Caco-2 (cell line): ENCODE measurements around the gene STK40. TPM values are rescaled to one million over a fixed set of nuclear protein-coding genes. Genes with fewer than 3 reads are reported as not detected.

Experiments used
- BruUV-seq: library from RNA; stranded (reverse); fragments of 400-500 nt; replicated peaks from 2 replicates; lab custom pipeline; 2021; lab: Mats Ljungman, UMichigan
- CTCF ChIA-PET: fragments of 300-600 bp; sonication (Branson Sonifier 250); formaldehyde crosslinking; loops from one replicate; lab custom pipeline; 2022; ENCODE audit warnings: antibody characterized with exemption; lab: Charles Lee
- POLR2A ChIA-PET: fragments of 300-600 bp; sonication (Branson Sonifier 250); formaldehyde crosslinking; loops from one replicate; lab custom pipeline; 2022; ENCODE audit warnings: antibody characterized with exemption; lab: Charles Lee
- DNase-seq, 2 experiments: peaks; one replicate each; pipeline versions ENCODE4 v3.0.0 to v3.0.0-alpha.2; 2020 to 2022
- H3K27me3 ChIP-seq: replicated peaks from 2 replicates; pipeline ENCODE4 v1.6.0; 2011; ENCODE audit warnings: low read length; ENCODE audit not compliant: control insufficient read depth, insufficient read depth
- H3K36me3 ChIP-seq: 2 replicates; pipeline ENCODE4 v1.5.1; 2011; ENCODE audit warnings: low read length; ENCODE audit not compliant: control insufficient read depth, insufficient read depth
- H3K4me1 ChIP-seq: fragments of 250-450 bp; sonication (Bioruptor Pico); 2 replicates; pipeline ENCODE4 v1.5.1; 2020; ENCODE audit warnings: mild to moderate bottlenecking
- H3K4me3 ChIP-seq: 2 replicates; pipeline ENCODE4 v1.5.1; 2011; ENCODE audit warnings: low read depth, mild to moderate bottlenecking, control low read depth, low read length
- H3K9me3 ChIP-seq: fragments of 250-450 bp; sonication (Bioruptor Pico); 2 replicates; pipeline ENCODE4 v1.5.1; 2020; ENCODE audit warnings: mild to moderate bottlenecking, moderate library complexity
- H3K27ac Mint-ChIP-seq: one replicate; pipeline ENCODE4 v1.8.0; 2022; ENCODE audit warnings: mixed read lengths; ENCODE audit not compliant: unreplicated experiment
- H3K27me3 Mint-ChIP-seq: one replicate; pipeline ENCODE4 v1.8.0; 2022; ENCODE audit warnings: mixed read lengths; ENCODE audit not compliant: insufficient read depth, unreplicated experiment
- H3K36me3 Mint-ChIP-seq: one replicate; pipeline ENCODE4 v1.8.0; 2022; ENCODE audit warnings: mild to moderate bottlenecking, mixed read lengths; ENCODE audit not compliant: insufficient read depth, unreplicated experiment
- H3K4me1 Mint-ChIP-seq: one replicate; pipeline ENCODE4 v1.8.0; 2022; ENCODE audit warnings: low read depth, mixed read lengths; ENCODE audit not compliant: unreplicated experiment
- H3K4me3 Mint-ChIP-seq: one replicate; pipeline ENCODE4 v1.8.0; 2022; ENCODE audit warnings: mild to moderate bottlenecking, moderate library complexity, mixed read lengths; ENCODE audit not compliant: unreplicated experiment
- H3K9me3 Mint-ChIP-seq: one replicate; pipeline ENCODE4 v1.8.0; 2022; ENCODE audit warnings: mixed read lengths; ENCODE audit not compliant: unreplicated experiment
- CTCF ChIP-seq, 2 experiments: fragments of 200-600 bp in 1 of 2; IDR thresholded peaks; 1 replicate in 1 of 2; 2 replicates in 1 of 2; pipeline versions ENCODE4 v1.5.1 to v1.8.0; 2011 to 2022; ENCODE audit warnings: antibody characterized with exemption in 1 of 2, control low read depth in 1 of 2, inconsistent platforms in 1 of 2, low read depth in 1 of 2, low read length in 1 of 2, mild to moderate bottlenecking in 1 of 2, moderate library complexity in 1 of 2; ENCODE audit not compliant: insufficient read depth in 1 of 2, severe bottlenecking in 1 of 2, unreplicated experiment in 1 of 2
- intact Hi-C: fragments of 100-400 bp; cut with micrococcal nuclease; formaldehyde crosslinking; loops from one replicate; pipeline ENCODE4 v1.10.0; 2022; ENCODE audit not compliant: unreplicated experiment
- total RNA-seq: library from RNA; stranded (reverse); gene quantifications from 2 replicates; pipeline ENCODE4 v1.2.3, GENCODE V29; 2022

Gene STK40
- total RNA-seq, 1 experiment from 2014 or later = 29.7 TPM

GRCh38 chr1:36349241-36349671 is 36.5 kb downstream of the STK40 start:
- Histone ChIP-seq H3K9me3 (no peaks in the 10 kb centered on the region), H3K36me3 (no peaks in the 10 kb centered on the region), H3K4me3 (no peak overlapping the region), H3K27me3 (no peaks in the 10 kb centered on the region), H3K4me1 (no peaks in the 10 kb centered on the region)
- no peak overlapping the region for H3K27ac Mint-ChIP-seq
- no peaks in the 10 kb centered on the region for H3K27me3 Mint-ChIP-seq
- no peak for TF ChIP-seq CTCF (IDR thresholded peaks at IDR 0.05; ENCODE audit: insufficient read depth in 1 of 2, low read depth in 1 of 2, low read length in 1 of 2, severe bottlenecking in 1 of 2, unreplicated experiment in 1 of 2)
- intact Hi-C loops = no loop called here
- no peak overlapping the region for H3K4me3 Mint-ChIP-seq
- BruUV-seq = no TSS peak
- ChIA-PET POLR2A (no interaction called here), CTCF (interaction anchor here (1.3 kb wide), 1 partner anchor 20 kb away, joined by 3 read pairs; no protein-coding TSS in a partner anchor)
- no peak for DNase-seq
- H3K36me3 Mint-ChIP-seq = peaks cover 20% of the 10 kb centered on the region
- no peaks in the 10 kb centered on the region for H3K9me3 Mint-ChIP-seq
- H3K4me1 Mint-ChIP-seq = no peaks in the 10 kb centered on the region

GRCh38 chr1:36346741-36347370 is 38.9 kb downstream of the STK40 start:
- Mint-ChIP-seq H3K9me3 (no peaks in the 10 kb centered on the region), H3K4me1 (no peaks in the 10 kb centered on the region), H3K27me3 (no peaks in the 10 kb centered on the region), H3K36me3 (peaks cover 20% of the 10 kb centered on the region), H3K27ac (no peak overlapping the region), H3K4me3 (no peak overlapping the region)
- Histone ChIP-seq H3K9me3 (no peaks in the 10 kb centered on the region), H3K4me1 (no peaks in the 10 kb centered on the region), H3K27me3 (no peaks in the 10 kb centered on the region), H3K4me3 (no peak overlapping the region), H3K36me3 (no peaks in the 10 kb centered on the region)
- no TSS peak for BruUV-seq
- ChIA-PET POLR2A (no interaction called here), CTCF (no interaction called here)
- TF ChIP-seq CTCF (IDR thresholded peaks at IDR 0.05; ENCODE audit: insufficient read depth in 1 of 2, low read depth in 1 of 2, low read length in 1 of 2, severe bottlenecking in 1 of 2, unreplicated experiment in 1 of 2) = no peak
- no peak for DNase-seq
- intact Hi-C loops = no loop called here

- no TSS peak for BruUV-seq
- H3K36me3 ChIP-seq = no peaks in the 10 kb centered on the region
- no peak for DNase-seq
- no peak overlapping the region for H3K4me3 ChIP-seq
- H3K4me3 Mint-ChIP-seq = no peak overlapping the region
- intact Hi-C loops = no loop called here
- no peaks in the 10 kb centered on the region for H3K4me1 ChIP-seq
- no peaks in the 10 kb centered on the region for H3K27me3 ChIP-seq
- ChIA-PET POLR2A (no interaction called here), CTCF (no interaction called here)
- H3K27me3 Mint-ChIP-seq = no peaks in the 10 kb centered on the region
- TF ChIP-seq CTCF (IDR thresholded peaks at IDR 0.05; ENCODE audit: insufficient read depth in 1 of 2, low read depth in 1 of 2, low read length in 1 of 2, severe bottlenecking in 1 of 2, unreplicated experiment in 1 of 2) = no peak
- H3K36me3 Mint-ChIP-seq = peaks cover 29% of the 10 kb centered on the region
- no peaks in the 10 kb centered on the region for H3K4me1 Mint-ChIP-seq
- H3K9me3 ChIP-seq = no peaks in the 10 kb centered on the region
- H3K9me3 Mint-ChIP-seq = no peaks in the 10 kb centered on the region
- no peak overlapping the region for H3K27ac Mint-ChIP-seq
Measured at GRCh38 chr1:36345353-36345752, 40.4 kb downstream of the STK40 start.
